ENCODE measurements around the gene TERF2IP.

TERF2IP gene

DNA sequence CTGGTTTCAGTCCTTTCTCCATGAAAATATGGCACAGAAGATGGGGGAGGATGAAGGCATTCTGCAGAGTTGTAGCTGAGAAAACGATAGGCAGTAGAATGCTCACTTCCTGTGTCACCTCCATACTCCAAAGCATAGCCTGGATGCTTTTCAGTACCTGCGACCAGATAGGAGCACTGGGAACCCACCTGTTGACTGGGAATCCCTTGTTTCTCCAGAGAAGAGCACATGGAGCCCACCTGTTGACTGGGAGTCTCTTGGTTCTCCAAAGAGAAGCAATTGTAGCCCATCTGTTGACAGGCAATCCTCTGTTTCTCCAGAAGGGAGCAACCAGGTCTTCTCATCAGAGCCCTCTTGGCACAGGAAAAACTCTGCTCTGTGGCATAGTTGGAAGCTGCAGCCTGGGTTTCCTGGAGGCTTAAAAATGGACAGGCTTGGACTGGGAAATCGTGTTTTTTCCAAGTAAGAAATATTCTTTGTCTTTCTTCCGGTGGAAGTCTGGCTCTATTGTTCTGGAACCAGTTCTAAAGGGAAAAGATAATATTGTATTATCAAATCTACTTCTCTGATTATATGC, 13.2 kb downstream of the TERF2IP start:
- H3K36me3 ChIP-seq (ENCODE audit: insufficient read depth, low read length): peaks cover 6% of the 10 kb centered on the region

DNA sequence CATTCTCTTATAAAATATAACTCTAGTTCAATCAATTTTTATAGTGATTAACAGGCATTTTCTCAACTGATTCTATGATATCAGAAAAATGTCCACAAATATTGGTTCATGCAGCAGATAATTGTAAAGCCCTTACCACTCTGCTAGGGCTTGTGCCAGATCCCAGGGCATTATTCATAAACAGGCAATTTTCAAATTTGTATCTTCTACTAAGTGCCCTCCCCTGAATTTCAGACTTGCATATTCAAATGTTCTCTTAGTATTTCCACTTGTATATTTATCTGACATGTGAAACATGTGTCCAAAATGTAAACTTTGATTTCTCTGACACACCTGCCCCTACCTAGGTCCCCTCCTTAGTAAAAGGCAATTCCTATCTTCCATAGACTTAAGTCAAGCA, 19.9 kb downstream of the TERF2IP start:
- Histone ChIP-seq H3K9me3 (ENCODE audit: control insufficient read depth, insufficient read depth, low read length) (no peaks in the 10 kb centered on the region), H3K36me3 (ENCODE audit: insufficient read depth, low read length) (no peaks in the 10 kb centered on the region), H3K4me1 (ENCODE audit: insufficient read depth, low read length) (no peaks in the 10 kb centered on the region), H3K9ac (ENCODE audit: low read depth, low read length) (no peak overlapping the region)

More for the DNA sequence above, 13.2 kb downstream of the TERF2IP start:
- Histone ChIP-seq H3K4me1 (ENCODE audit: insufficient read depth, low read length) (no peaks in the 10 kb centered on the region), H3K9me3 (ENCODE audit: control insufficient read depth, insufficient read depth, low read length) (no peaks in the 10 kb centered on the region), H3K9ac (ENCODE audit: low read depth, low read length) (no peak overlapping the region)

DNA sequence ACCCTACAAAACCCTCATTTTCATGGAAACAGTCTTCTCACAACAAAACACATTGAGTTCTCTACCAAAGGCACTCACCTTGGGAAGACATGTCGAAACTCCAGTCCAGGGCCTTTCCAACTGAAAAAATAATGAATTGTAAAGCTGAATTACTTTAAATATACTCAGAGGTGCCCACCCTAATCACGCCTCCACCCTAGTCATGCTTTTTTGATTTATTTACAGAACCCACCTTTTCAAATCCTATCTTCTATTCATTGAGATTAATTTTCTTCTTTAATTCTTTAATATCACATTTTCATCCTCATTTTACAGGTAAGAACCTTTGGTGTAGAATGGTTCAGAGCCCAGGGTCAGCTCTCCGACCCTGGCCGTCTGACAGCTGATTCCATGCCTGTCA, 29.3 kb downstream of the TERF2IP start, which contains the start of gene CPHXL2:
CPHXL2 (minus strand) TSS at position 101 of the 400 bp plus-strand sequence; CDS start at position 91, 10 bp downstream.
- Histone ChIP-seq H3K9ac (ENCODE audit: low read depth, low read length) (no peak within 1 kb of the TSS), H3K36me3 (ENCODE audit: insufficient read depth, low read length) (no peaks in the 10 kb centered on the region), H3K9me3 (ENCODE audit: control insufficient read depth, insufficient read depth, low read length) (no peaks in the 10 kb centered on the region), H3K4me1 (ENCODE audit: insufficient read depth, low read length) (no peaks in the 10 kb centered on the region)

DNA sequence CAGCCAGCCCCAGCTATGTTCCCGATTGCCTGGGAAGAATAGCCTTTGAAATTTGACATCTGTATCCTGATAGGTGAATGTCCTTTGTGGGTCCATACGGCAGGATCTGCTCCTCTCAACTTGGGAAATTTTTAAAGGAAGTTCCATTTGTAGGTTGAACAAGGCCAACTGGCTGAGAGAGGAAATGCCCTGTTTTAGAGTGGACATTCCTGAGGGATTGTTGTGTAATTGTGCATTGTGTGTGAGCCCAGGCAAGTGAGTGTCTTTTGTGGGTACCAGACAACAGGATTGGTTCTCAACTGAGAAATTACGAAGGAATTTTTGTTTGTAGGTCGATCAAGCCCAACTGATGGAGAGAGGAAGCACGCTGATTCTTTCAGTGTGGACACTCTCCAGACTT, 31.8 kb downstream of the TERF2IP start:
- no peaks in the 10 kb centered on the region for H3K4me1 ChIP-seq (ENCODE audit: insufficient read depth, low read length)
- H3K36me3 ChIP-seq (ENCODE audit: insufficient read depth, low read length): no peaks in the 10 kb centered on the region
- H3K9ac ChIP-seq (ENCODE audit: low read depth, low read length): no peak overlapping the region
- H3K9me3 ChIP-seq (ENCODE audit: control insufficient read depth, insufficient read depth, low read length): peaks cover 2% of the 10 kb centered on the region

DNA sequence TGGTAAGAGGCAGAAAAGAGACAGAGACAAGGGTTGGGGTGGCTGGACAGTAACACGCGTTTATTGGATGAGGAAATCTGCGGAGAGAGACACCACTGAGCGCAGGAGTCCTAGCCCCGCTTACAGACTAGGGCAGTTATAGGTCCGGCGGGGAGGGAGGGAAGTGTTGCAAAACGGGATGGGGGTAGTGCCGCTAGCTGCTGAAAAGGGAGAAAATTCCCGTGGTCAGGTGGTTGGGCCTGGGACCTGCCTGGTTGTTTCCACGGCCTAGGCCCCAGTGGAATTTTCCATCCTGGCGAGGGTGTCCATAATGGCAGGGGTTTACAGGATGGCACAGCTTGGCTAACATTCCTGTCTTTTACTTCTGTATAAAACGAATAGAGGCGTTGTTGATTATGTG, 34.7 kb downstream of the TERF2IP start:
- Histone ChIP-seq H3K9ac (ENCODE audit: low read depth, low read length) (no peak overlapping the region), H3K4me1 (ENCODE audit: insufficient read depth, low read length) (no peaks in the 10 kb centered on the region), H3K9me3 (ENCODE audit: control insufficient read depth, insufficient read depth, low read length) (peaks cover 10% of the 10 kb centered on the region), H3K36me3 (ENCODE audit: insufficient read depth, low read length) (no peaks in the 10 kb centered on the region)

DNA sequence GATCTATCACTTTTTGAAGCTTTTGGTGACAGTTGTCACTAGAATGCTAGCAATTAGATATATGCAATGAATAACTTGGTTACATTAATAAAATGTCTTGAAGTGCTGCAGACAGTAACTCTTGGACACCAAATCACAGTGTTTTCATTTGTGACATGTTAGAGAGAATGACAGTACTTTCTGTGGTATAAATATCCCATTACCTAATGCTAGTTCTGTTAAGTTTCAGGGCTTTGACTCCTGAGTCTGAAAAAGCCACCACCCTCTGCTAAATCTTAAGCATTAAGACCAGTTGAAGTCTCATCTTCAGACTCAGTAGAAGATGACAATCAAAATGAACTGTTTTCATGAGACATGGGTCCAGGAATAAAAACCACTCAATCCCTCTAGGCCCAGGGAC, 39.8 kb downstream of the TERF2IP start:
- Histone ChIP-seq H3K9me3 (ENCODE audit: control insufficient read depth, insufficient read depth, low read length) (peaks cover 10% of the 10 kb centered on the region), H3K4me1 (ENCODE audit: insufficient read depth, low read length) (no peaks in the 10 kb centered on the region), H3K36me3 (ENCODE audit: insufficient read depth, low read length) (no peaks in the 10 kb centered on the region), H3K9ac (ENCODE audit: low read depth, low read length) (no peak overlapping the region)

DNA sequence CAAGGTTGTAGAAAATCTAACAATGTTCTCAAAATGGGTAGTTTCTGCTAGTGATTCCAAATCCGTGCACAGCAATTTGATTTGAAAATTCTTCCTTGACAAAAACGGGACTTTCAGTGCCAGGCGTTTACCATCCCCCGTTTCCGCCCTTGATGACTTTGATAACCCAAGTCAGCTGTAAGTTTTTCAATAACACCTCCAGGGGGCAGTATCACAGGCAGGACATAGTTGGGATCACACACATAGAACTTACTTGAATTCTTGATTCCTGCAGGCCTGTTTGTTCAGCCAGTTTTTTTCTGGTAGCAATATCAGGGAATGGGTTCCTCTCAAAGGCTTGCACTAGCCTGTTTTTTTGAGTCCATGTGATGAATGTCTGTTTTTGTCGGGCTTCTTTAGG, 48.1 kb downstream of the TERF2IP start:
- H3K36me3 ChIP-seq (ENCODE audit: insufficient read depth, low read length): no peaks in the 10 kb centered on the region
- no peaks in the 10 kb centered on the region for H3K4me1 ChIP-seq (ENCODE audit: insufficient read depth, low read length)
- H3K9ac ChIP-seq (ENCODE audit: low read depth, low read length): no peak overlapping the region
- H3K9me3 ChIP-seq (ENCODE audit: control insufficient read depth, insufficient read depth, low read length): no peaks in the 10 kb centered on the region

DNA sequence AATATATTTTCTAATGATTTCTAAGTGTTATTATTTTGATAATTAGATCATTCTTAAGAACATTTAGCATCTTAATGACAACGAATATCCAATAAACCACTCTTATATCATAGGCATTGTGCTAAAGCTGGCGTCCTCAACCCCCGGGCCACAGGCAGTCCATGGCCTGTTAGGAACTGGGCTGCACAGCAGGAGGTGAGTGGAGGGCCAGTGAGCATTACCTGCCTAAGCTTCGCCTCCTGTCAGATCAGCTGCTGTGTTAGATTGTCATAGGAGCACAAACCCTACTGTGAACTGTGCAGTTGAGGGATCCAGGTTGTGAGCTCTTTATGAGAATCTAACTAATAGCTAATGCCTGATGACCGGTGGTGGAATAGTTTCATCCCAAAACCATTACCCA, 50.0 kb downstream of the TERF2IP start:
- Histone ChIP-seq H3K9ac (ENCODE audit: low read depth, low read length) (no peak overlapping the region), H3K36me3 (ENCODE audit: insufficient read depth, low read length) (no peaks in the 10 kb centered on the region), H3K9me3 (ENCODE audit: control insufficient read depth, insufficient read depth, low read length) (no peaks in the 10 kb centered on the region), H3K4me1 (ENCODE audit: insufficient read depth, low read length) (no peaks in the 10 kb centered on the region)

DNA sequence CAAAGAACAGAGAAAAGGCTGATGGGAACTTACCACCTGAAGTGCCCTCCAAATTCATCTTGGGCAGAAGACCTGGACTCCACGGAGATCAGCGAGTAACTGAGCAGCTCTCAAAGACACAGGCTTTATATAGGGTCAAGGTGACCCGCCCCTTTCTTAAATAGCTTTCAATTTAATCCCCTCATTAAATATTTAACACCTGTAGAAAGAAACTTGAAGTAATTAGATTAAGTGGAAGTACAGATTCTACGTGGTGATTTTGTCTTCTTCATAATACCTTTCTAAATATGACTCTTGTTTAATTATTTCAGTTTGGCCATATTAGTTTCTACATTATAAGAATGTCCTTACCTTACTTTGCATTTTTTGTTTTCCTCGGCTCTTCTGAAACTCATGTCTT, 53.8 kb downstream of the TERF2IP start, which contains the start of gene DUXB:
DUXB (minus strand) TSS at position 101 of the 400 bp plus-strand sequence; CDS start at position 58, 43 bp downstream.
- Histone ChIP-seq H3K9ac (ENCODE audit: low read depth, low read length) (no peak within 1 kb of the TSS), H3K4me1 (ENCODE audit: insufficient read depth, low read length) (no peaks in the 10 kb centered on the region), H3K36me3 (ENCODE audit: insufficient read depth, low read length) (no peaks in the 10 kb centered on the region), H3K9me3 (ENCODE audit: control insufficient read depth, insufficient read depth, low read length) (no peaks in the 10 kb centered on the region)

DNA sequence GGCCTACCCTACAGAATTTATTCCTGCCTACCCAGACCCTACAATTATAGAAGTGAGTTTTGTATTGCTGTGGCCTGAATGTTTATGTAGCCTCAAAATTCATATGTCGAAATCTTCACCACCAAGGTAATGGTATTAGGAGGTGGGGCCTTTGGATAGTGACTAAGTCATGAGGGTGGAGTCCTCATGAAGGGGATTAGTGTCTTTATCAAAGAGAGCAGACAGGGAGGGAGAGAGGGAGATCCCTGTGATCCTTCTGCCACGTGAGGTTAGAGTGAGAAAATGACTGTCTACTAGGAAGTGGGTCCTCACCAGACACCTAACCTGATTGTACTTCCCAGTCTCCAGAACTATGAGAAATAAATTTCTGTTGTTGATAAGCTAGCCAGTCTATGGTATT, 54.7 kb downstream of the TERF2IP start:
- Histone ChIP-seq H3K4me1 (ENCODE audit: insufficient read depth, low read length) (no peaks in the 10 kb centered on the region), H3K9ac (ENCODE audit: low read depth, low read length) (no peak overlapping the region), H3K36me3 (ENCODE audit: insufficient read depth, low read length) (no peaks in the 10 kb centered on the region), H3K9me3 (ENCODE audit: control insufficient read depth, insufficient read depth, low read length) (no peaks in the 10 kb centered on the region)

DNA sequence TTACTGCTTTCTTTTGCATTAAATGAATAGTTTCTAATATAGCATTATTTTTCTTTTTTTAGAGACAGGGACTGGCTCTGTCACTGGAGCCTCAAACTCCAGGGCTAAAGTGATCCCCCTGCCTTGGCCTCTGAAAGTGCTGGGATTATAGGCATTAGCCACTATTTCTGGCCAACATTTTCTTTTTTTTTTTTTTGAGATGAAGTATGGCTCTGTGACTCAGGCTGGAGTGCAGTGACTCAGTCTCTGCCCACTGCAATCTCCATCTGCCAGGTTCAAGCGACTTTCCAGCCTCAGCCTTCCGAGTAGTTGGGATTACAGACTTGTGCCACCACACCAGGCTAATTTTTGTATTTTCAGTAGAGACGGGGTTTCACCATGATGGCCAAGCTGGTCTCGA, 55.7 kb downstream of the TERF2IP start:
- H3K4me1 ChIP-seq (ENCODE audit: insufficient read depth, low read length): no peaks in the 10 kb centered on the region
- no peaks in the 10 kb centered on the region for H3K9me3 ChIP-seq (ENCODE audit: control insufficient read depth, insufficient read depth, low read length)
- no peak overlapping the region for H3K9ac ChIP-seq (ENCODE audit: low read depth, low read length)
- no peaks in the 10 kb centered on the region for H3K36me3 ChIP-seq (ENCODE audit: insufficient read depth, low read length)

Data from ES-I3 (cell line).